Choroid plexus epithelial cell (primary cell): ENCODE results near the gene EWSR1.
A peak's percentile ranks its signal among the peaks of the same experiment; 100 is the strongest.

Source experiments
- DNase-seq: peaks from one replicate; pipeline ENCODE4 v3.0.0-alpha.2; 2010; ENCODE audit warnings: low read depth
- H3K4me3 ChIP-seq: 2 replicates; pipeline ENCODE4 v1.5.1; 2011; ENCODE audit warnings: low read depth, mild to moderate bottlenecking, control low read depth, low read length, moderate library complexity
- TF ChIP-seq, protein P1 (sequence below): conservative IDR thresholded peaks from 2 replicates; pipeline ENCODE4 v1.5.1; 2011; ENCODE audit warnings: low read depth, mild to moderate bottlenecking, control low read depth, inconsistent platforms, low read length, moderate library complexity

The EWSR1 gene

DNA sequence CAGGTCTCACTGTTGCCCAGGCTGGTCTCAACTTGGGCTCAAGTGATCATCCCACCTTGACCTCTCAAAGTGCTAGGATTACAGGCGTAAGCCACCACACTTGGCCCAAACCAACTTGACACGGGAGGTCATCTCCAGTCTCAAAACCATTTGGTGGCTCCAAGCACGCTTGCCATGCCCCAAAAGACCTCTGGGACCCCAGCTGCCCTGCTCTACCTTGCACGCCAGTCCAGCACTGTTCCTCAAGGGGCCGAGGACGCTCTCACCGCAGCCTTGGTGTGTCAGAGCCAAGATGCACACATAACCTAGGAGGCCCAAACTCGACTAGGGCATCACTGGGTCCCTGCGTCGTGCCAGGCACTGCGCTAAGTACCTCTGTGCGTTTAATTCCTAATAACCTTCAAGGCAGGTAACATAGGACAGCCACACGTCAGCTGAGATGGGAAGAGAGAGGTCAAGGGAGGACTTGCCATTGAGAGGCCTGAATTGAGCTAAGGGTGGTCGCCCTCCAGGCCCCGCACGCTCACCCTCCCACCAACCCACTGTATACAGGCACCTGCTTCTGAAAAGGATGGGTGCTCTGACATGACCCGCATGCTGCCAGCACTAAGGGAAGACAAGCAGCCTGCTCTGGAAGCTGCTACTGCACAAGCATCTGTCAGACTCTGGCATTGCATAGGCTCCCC lies 33.8 kb downstream of the EWSR1 start:
- H3K4me3 ChIP-seq: no peak overlapping the region
- TF ChIP-seq, protein P1, sequence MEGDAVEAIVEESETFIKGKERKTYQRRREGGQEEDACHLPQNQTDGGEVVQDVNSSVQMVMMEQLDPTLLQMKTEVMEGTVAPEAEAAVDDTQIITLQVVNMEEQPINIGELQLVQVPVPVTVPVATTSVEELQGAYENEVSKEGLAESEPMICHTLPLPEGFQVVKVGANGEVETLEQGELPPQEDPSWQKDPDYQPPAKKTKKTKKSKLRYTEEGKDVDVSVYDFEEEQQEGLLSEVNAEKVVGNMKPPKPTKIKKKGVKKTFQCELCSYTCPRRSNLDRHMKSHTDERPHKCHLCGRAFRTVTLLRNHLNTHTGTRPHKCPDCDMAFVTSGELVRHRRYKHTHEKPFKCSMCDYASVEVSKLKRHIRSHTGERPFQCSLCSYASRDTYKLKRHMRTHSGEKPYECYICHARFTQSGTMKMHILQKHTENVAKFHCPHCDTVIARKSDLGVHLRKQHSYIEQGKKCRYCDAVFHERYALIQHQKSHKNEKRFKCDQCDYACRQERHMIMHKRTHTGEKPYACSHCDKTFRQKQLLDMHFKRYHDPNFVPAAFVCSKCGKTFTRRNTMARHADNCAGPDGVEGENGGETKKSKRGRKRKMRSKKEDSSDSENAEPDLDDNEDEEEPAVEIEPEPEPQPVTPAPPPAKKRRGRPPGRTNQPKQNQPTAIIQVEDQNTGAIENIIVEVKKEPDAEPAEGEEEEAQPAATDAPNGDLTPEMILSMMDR: no peak
- DNase-seq: no peak

DNA sequence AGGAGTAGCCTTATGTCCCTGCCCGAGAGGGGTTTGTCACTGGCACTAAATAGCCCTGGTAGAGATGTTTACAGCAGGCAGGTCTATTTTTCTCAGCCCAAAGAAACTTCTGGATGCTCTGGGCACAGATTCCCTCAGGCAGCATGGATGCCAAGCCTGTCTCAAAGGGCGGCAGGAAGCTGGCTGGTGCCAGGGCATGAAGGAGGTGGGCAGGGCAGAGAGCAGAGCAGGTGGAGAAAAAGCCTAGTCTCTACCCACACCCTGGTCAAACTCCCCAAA lies 34.3 kb downstream of the EWSR1 start:
- TF ChIP-seq, protein P1: no peak
- DNase-seq: no peak
- no peak overlapping the region for H3K4me3 ChIP-seq

DNA sequence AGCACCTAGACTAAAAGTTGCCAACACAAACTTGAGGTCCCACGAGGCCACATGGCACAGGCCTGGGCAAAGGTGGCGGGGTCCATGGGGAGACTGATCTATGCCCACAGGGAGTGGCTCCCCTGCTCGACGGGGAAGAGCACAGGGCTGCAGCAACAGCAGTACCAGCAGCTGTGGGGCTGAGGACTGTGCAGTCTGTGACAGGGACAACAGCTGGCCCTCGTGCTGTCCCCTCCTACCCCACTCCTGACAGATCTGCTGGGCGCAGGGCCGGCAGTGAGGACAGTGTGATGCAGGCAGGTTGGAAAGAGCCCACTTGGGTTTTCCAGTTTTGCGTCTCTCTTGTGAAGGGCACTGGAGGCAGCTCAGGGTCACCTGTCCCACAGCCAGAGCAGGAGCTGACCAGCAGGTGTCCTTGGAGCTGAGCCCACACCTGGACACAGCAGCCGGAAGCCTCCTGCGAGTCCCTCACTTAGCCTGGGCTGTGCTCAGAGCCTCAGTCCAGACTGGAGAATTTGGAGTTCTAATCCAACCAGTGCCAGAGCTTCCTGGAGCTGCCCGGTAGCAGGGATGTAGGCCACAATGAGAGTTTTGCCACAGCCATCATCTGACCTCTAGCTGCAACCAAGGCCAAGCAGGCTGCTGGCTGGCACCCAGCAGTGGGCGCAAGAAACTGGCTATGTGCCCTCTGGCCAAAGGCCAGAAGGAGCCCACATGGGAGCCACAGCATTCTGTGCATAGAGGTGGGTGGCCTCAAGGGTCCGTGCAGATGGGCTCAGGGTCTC lies 34.8 kb downstream of the EWSR1 start:
- no peak overlapping the region for H3K4me3 ChIP-seq
- TF ChIP-seq, protein P1: no peak
- no peak for DNase-seq

DNA sequence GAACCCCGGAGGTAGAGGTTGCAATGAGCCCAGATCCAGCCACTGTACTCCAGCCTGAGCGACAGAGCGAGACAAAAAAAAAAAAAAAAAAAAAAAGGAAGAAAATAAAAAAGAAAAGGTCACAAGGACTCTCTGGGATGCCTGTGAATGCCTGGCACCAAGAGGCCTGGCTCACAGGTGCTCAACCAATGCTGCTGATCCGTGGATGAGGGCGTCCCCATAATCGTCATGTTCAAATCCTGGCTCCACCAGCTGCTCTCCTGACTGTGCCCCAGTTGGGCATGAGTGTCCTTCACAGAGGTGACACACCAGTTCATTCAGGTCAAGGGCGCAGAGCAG lies 37.7 kb downstream of the EWSR1 start:
- TF ChIP-seq, protein P1: no peak
- peak overlapping the region; percentile 71 for H3K4me3 ChIP-seq
- no peak for DNase-seq

DNA sequence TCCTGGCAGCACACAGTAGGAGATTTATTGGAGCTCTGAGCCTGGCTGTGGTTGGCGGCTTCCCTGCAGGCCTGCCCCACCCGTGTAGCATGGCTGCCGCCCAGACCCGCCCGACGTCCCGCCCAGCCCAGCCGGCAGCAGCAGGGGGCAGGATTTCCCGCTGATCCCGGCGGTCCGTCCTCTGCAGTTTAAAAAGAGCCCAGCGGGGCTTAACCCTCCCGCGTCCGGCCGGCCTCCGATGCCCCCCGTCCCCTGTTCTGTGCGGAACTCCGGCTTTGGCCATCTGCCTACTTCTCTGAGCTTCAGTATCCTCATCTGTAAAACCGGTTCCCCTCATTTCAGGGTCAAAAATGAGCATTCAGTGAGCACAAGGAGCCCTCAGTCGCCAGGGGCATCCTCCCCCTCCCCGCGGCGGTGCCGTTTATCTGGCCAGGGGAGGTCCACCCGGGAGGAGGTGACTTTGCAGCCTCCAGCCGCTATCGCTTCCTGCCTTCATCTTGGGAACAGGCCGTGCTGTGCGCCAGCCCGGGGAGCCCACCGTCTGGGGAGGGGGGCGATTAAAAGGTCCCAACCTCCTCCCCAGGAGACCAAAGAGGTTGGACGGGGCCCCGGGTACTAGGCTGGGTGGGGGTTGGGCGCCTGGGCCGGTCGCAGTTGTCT lies 38.2 kb downstream of the EWSR1 start, which contains the start of gene GAS2L1:
GAS2L1 (plus strand) TSS at position 476 of the 660 bp plus-strand sequence. CDS start 1,456 bp downstream, outside the sequence.
- TF ChIP-seq, protein P1: peak; percentile 65
- peak within 1 kb of the TSS; percentile 71 for H3K4me3 ChIP-seq
- DNase-seq: peak; percentile 89

DNA sequence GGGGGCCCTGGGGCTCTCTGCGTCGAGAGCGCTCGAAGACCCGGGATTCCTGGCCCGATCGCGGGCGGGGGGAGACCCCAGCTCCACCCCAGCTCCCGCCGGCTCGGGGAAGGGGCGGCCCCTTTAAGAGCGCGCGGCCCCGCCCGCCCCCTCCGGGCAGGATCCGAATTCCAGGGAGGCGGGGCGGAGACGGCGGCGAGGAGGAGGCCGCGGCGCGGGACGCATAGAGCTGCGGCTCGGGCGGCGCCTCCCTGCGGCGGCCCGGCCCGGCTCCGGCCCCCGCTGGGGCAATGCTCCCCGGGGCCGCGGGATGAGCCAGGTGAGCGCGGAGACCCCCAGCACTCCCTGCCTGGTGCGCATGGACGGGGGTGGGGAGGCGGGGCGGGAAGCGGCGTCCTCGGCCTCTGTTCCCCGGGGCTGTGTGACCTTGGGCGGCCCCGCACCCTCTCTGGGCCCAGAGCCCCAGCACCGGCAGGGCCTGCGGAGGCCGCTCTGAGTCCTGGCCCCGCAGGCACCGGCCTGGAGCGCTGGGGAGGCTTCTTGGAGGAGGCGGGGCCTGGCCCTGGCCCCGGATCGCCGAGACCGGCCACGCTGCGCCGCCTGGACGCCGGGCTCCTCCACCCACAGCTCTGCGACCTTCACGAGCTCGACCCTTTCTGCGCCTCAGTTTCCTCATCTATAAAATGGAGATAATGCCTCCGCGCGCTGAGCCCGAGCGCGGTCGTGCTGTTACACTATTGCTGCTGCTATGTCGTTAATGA lies 38.9 kb downstream of the EWSR1 start:
- TF ChIP-seq, protein P1: no peak
- peak; percentile 85 for DNase-seq
- peak overlapping the region; percentile 71 for H3K4me3 ChIP-seq
